ENCODE measurements around the gene GULP1. TPM values are rescaled to one million over a fixed set of nuclear protein-coding genes. Genes with fewer than 3 reads are reported as not detected.

Gene GULP1
- total and polyA plus RNA-seq, 10 of the 15 experiments (the other 5 are each of a cell fraction or from before 2014, with no cell fraction given), result 0.02 to 1.3 (median 0.15) TPM; not detected in 5

DNA sequence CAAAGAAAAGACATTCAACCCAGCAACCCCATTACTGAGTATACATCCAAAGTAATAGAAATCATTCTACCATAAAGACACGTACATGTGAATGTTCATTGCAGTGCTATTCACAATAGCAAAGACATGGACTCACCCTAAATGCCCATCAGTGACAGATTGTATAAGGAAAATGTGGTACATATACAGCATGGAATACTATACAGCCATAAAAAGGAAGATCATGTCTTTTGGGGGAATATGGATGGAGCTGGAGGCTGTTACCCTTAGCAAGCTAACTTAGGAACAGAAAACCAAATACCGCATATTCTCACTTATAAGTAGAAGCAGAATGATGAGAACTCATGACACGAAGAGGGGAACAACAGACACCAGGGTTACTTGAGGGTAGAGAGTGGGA is 145.9 kb downstream of the GULP1 start:
- Histone ChIP-seq H3K4me2 (ENCODE audit: control insufficient read depth, insufficient read depth) (no peak overlapping the region), H3K4me1 (ENCODE audit: control insufficient read depth, insufficient read depth, low read length) (no peaks in the 10 kb centered on the region), H3K27ac (ENCODE audit: control insufficient read depth, insufficient read depth) (no peak overlapping the region), H3K9me3 (replicated peaks; ENCODE audit: control insufficient read depth, insufficient read depth, low read length) (no peaks in the 10 kb centered on the region), H4K20me1 (ENCODE audit: control insufficient read depth, insufficient read depth) (no peaks in the 10 kb centered on the region), H3K36me3 (ENCODE audit: control insufficient read depth in 2 of 2, insufficient read depth in 2 of 2, low read length in 1 of 2) (no peaks in the 10 kb centered on the region), H3K27me3 (replicated peaks in 1 of 2; ENCODE audit: control insufficient read depth in 2 of 2, insufficient read depth in 2 of 2, low read length in 1 of 2) (no peaks in the 10 kb centered on the region), H3K79me2 (ENCODE audit: control insufficient read depth, insufficient read depth, low read length) (no peaks in the 10 kb centered on the region), H3K4me3 (no peak overlapping the region), H3K9ac (ENCODE audit: control insufficient read depth, insufficient read depth, low read length) (no peak overlapping the region), H2AFZ (ENCODE audit: control insufficient read depth, low read depth, low read length) (no peak overlapping the region)
- ChIA-PET RAD21 (ENCODE audit: unreplicated experiment) (no interaction called here), SMC1A (ENCODE audit: uncharacterized antibody, unreplicated experiment) (no interaction called here), POLR2A (no interaction called here), CTCF (interaction anchor here (0.6 to 1.6 kb wide), 2 partner anchors 87 to 242 kb away, joined by 3 read pairs; no protein-coding TSS in a partner anchor)
- intact Hi-C loops (cut with micrococcal nuclease; ENCODE audit: unreplicated experiment), result no loop called here
- no peak for TF ChIP-seq ZBTB40 (IDR thresholded peaks at IDR 0.05; ENCODE audit: borderline replicate concordance)
- TF ChIP-seq WRNIP1 (IDR thresholded peaks at IDR 0.05; ENCODE audit: borderline replicate concordance, low read depth, low read length), result no peak
- no peak for TF ChIP-seq ESRRA (IDR thresholded peaks at IDR 0.05; ENCODE audit: low read length)
- TF ChIP-seq, protein P1, sequence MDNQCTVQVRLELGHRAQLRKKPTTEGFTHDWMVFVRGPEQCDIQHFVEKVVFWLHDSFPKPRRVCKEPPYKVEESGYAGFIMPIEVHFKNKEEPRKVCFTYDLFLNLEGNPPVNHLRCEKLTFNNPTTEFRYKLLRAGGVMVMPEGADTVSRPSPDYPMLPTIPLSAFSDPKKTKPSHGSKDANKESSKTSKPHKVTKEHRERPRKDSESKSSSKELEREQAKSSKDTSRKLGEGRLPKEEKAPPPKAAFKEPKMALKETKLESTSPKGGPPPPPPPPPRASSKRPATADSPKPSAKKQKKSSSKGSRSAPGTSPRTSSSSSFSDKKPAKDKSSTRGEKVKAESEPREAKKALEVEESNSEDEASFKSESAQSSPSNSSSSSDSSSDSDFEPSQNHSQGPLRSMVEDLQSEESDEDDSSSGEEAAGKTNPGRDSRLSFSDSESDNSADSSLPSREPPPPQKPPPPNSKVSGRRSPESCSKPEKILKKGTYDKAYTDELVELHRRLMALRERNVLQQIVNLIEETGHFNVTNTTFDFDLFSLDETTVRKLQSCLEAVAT (IDR thresholded peaks at IDR 0.05), result no peak
- no peak for TF ChIP-seq SKIL (IDR thresholded peaks at IDR 0.05; ENCODE audit: low read depth, poor library complexity, severe bottlenecking)
- TF ChIP-seq JUNB (IDR thresholded peaks at IDR 0.05), result no peak
- no peak for TF ChIP-seq SREBF1 (IDR thresholded peaks at IDR 0.05; ENCODE audit: low read length)
- no peak for TF ChIP-seq NRF1 (conservative IDR thresholded peaks at IDR 0.05; ENCODE audit: low read depth, low read length)
- BruUV-seq (replicated peaks), result no TSS peak
- WGBS (ENCODE audit: insufficient coverage, insufficient replicate concordance, low lambda C conversion rate, missing lambda C conversion rate), result 28% methylated on average over 3 of the region's 3 CpGs
- FAIRE-seq (no peak), ATAC-seq (no peak), DNase-seq (ENCODE audit: low read depth, low spot score) (no peak)
- in situ Hi-C loops (cut with MboI), result no loop called here
